GM23338 (cell line): Measurements from ENCODE around the gene CAPNS2.

ENCODE experiments used
- CREB1 ChIP-seq: fragments of 250-450 bp; sonication (Bioruptor Pico); IDR thresholded peaks from 2 replicates; pipeline ENCODE4 v1.5.0; 2020; ENCODE audit warnings: low read depth, mild to moderate bottlenecking, moderate library complexity
- TF ChIP-seq, protein P1 (sequence below), 2 experiments: fragments of 200-600 bp in 1 of 2; sonication (generic) in 1 of 2; conservative IDR thresholded peaks; 2 replicates each; pipeline versions ENCODE4 v1.5.1 to v1.6.1; 2016 to 2017; ENCODE audit warnings: antibody characterized with exemption in 2 of 2, low read depth in 2 of 2, mild to moderate bottlenecking in 2 of 2, moderate library complexity in 1 of 2
- TF ChIP-seq, protein P2 (sequence below): IDR thresholded peaks from one replicate; pipeline ENCODE4 v1.6.1; 2018; ENCODE audit warnings: antibody characterized with exemption; ENCODE audit not compliant: unreplicated experiment

DNA sequence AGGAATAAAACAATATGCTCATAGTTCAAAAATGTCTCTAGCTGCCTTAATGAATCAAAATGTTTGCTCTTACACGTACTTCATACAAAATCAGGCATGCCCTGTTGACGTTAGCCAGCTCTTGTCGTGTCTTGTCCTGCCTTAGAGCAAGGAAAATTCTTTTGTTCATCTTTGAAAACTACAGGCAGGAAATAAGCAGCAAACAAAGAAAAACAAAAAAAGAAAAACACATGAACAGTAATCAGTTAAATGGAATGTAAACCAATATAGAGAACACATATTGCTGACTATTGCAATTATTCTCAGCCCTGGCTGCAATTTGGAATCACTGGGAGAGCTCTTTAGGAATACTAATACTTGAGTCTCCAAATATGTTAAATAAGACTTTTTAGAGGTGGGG, 1.7 kb downstream of the CAPNS2 start:
- TF ChIP-seq, protein P1, sequence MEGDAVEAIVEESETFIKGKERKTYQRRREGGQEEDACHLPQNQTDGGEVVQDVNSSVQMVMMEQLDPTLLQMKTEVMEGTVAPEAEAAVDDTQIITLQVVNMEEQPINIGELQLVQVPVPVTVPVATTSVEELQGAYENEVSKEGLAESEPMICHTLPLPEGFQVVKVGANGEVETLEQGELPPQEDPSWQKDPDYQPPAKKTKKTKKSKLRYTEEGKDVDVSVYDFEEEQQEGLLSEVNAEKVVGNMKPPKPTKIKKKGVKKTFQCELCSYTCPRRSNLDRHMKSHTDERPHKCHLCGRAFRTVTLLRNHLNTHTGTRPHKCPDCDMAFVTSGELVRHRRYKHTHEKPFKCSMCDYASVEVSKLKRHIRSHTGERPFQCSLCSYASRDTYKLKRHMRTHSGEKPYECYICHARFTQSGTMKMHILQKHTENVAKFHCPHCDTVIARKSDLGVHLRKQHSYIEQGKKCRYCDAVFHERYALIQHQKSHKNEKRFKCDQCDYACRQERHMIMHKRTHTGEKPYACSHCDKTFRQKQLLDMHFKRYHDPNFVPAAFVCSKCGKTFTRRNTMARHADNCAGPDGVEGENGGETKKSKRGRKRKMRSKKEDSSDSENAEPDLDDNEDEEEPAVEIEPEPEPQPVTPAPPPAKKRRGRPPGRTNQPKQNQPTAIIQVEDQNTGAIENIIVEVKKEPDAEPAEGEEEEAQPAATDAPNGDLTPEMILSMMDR (conservative IDR thresholded peaks at IDR 0.05; ENCODE audit: low read depth in 2 of 2) = no peak
- TF ChIP-seq, protein P2, sequence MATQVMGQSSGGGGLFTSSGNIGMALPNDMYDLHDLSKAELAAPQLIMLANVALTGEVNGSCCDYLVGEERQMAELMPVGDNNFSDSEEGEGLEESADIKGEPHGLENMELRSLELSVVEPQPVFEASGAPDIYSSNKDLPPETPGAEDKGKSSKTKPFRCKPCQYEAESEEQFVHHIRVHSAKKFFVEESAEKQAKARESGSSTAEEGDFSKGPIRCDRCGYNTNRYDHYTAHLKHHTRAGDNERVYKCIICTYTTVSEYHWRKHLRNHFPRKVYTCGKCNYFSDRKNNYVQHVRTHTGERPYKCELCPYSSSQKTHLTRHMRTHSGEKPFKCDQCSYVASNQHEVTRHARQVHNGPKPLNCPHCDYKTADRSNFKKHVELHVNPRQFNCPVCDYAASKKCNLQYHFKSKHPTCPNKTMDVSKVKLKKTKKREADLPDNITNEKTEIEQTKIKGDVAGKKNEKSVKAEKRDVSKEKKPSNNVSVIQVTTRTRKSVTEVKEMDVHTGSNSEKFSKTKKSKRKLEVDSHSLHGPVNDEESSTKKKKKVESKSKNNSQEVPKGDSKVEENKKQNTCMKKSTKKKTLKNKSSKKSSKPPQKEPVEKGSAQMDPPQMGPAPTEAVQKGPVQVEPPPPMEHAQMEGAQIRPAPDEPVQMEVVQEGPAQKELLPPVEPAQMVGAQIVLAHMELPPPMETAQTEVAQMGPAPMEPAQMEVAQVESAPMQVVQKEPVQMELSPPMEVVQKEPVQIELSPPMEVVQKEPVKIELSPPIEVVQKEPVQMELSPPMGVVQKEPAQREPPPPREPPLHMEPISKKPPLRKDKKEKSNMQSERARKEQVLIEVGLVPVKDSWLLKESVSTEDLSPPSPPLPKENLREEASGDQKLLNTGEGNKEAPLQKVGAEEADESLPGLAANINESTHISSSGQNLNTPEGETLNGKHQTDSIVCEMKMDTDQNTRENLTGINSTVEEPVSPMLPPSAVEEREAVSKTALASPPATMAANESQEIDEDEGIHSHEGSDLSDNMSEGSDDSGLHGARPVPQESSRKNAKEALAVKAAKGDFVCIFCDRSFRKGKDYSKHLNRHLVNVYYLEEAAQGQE = no peak
- no peak for TF ChIP-seq CREB1 (CRISPR knock-in tag)
